HG03432 (cell line): ENCODE measurements around the gene ABCA2.
"Not testable (repeated sequence)": the region's sequence is repeated elsewhere in the genome, so short reads cannot be mapped to it uniquely, and the experiment has no call there.

Source experiments
- ATAC-seq: cut with Tn5 transposase; IDR thresholded peaks from one replicate; pipeline ENCODE4 v1.9.1; 2021; ENCODE audit warnings: mild to moderate bottlenecking, moderate library complexity; ENCODE audit not compliant: unreplicated experiment

The ABCA2 gene

DNA sequence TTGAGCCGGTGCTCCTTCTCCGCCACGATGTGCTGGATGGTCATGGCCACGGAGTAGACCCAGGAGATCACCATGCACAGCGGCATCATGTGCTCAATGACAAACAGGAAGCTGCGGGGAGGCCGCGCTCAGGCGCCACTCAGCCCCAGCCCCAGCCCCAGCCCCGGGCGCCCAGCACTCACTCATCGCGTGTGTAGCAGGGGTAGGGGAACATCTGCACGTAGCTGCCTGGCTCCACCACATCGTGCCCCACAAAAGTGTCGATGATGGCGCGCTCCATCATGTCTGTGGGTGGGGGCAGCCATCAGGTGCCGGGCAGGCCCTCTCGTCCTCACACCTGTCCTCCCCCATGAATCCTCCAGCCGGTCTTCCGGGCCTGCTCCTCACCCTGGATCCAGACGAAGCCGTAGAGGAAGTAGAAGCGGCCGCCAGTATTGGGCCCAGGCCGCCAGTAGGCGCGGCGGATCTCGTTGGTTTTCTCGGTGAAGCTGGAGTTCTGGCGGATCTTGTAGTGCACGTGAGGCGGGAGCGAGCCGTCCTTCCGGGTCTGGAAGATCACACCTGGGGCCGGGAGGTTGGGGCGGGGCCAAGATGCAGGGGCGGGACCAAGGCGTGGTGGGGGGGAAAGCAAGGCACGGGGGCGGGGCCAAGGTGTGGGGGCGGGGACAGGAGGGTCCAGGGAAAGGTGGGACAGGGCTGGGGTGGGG is 10.1 kb downstream of the ABCA2 start:
- ATAC-seq: no peak

- no peak for ATAC-seq
These were observed 11.0 kb downstream of the ABCA2 start for GRCh38 chr9:137017071-137017470.

DNA sequence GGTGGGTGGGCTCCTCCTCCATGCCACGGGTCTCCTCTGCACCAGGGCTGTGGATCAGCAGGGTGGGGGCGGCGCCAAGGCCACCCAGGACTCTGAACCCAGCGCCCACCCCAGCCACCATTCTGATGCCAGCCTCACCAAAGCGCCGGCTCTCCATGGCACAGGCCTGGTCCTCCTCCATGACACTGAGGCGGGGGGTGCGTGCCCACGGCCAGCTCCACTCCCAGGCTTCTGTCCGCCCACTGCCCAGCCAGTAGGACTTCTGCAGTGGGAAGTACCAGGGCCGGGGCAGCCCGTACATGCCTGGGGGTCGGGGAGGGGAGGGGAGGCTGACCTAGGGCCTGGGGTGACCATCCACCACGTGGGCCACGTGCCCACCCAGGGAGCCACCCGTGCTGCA is 11.6 kb downstream of the ABCA2 start:
- ATAC-seq: no peak

GRCh38 chr9:137015976-137016375 is 12.1 kb downstream of the ABCA2 start:
- no peak for ATAC-seq

- no peak for ATAC-seq
These were observed 12.5 kb downstream of the ABCA2 start for GRCh38 chr9:137015540-137015930.

DNA sequence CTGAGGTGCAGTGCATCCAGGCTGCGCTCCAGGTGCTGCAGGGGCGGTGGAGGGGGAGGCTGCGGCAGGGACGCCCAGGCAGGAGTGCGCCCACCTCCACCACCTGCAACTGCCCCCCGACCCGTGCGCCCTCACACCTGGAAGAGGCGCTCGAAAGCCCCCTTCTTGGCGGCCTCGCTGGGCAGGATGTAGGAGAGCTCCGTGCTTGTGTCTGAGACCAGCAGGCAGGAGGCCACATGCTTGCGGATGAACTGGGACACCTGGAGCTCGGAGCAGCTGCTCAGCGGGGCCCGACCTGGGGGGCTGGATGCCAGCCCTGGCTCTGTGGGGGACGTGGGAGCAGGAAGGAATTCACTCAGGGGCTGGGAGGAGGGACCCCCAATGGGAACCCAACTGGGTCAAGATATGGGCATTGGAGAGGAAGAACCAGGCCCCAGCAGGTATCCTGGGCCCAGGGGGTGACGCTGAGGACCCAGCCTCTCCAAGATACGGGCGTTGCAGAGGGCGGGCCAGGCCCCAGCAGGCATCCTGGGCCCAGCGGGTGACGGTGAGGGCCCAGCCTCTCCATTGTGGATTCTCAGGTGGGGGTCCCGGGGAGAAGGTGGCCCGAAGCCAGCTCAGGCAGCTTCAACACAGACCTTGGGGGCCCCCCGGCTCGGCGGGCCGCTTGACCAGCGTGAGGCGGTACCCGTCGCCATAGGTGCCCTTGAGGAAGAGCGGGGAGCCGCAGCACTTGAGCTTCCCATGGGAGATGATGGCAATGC is 13.1 kb downstream of the ABCA2 start:
- no peak for ATAC-seq

- no peak for ATAC-seq
These were observed 13.9 kb downstream of the ABCA2 start for GRCh38 chr9:137014166-137014565.

DNA sequence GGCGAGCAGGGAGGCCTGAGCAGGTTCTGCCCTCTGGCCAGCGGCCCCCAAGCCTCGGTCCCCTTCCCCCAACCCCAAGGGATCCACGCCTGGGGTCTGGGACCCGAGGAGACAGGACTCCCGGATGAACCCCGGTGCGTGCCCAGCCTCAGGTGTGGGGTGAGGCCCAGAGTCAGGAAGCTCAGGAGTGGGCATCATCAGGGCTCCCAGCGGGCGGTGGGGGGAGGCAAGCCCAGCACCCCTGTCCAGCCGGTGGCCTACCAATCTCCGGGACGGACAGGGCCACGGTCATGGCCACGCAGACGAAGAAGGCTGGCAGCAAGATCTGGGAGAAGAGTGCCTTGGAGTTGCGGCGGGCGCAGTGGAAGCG is 14.5 kb downstream of the ABCA2 start:
- ATAC-seq: no peak

- no peak for ATAC-seq
These were observed 15.1 kb downstream of the ABCA2 start for GRCh38 chr9:137012694-137013570.

DNA sequence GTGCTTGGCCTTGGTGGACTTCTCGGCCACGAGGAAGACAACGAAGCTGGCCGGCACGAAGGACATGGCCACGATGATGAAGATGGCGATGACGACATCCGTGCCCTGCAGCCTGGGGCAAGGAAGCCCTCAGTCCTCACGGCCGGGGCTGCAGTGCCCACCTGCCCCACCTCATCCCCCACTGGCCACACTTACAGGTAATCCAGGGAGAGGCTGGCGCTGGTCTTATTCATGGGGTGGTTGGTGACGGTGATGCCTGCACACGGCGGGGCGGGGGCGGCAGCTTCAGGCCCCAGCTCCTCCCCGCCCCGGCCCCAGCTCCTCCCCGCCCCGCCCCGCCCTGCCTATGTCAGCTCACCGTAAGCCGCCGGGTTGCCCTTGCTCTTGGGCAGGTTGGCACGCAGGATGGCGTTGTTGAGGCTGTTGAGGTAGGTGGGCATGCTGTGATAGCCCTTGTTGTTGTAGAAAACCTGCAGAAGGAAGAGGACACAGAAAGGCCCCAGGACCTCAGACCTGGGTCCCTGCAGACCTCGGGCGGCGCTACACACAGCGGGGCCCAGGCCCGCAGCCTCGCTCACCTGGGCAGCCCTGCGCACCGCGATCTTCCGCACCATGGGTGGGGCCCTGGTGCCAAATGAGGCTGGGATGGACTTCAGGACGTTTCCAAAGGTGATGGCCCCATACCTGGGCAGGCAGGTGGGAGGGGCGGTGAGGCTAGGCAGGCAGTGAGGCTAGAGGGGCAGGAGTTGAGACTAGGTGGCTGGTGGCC is 15.9 kb downstream of the ABCA2 start:
- no peak for ATAC-seq

- no peak for ATAC-seq
These were observed 16.9 kb downstream of the ABCA2 start for GRCh38 chr9:137011156-137011555.

- no peak for ATAC-seq
These were observed 17.9 kb downstream of the ABCA2 start for GRCh38 chr9:137009938-137010732.

GRCh38 chr9:137009217-137009616 is 18.8 kb downstream of the ABCA2 start:
- ATAC-seq: no peak

GRCh38 chr9:137008312-137008711 is 19.7 kb downstream of the ABCA2 start:
- no peak for ATAC-seq

DNA sequence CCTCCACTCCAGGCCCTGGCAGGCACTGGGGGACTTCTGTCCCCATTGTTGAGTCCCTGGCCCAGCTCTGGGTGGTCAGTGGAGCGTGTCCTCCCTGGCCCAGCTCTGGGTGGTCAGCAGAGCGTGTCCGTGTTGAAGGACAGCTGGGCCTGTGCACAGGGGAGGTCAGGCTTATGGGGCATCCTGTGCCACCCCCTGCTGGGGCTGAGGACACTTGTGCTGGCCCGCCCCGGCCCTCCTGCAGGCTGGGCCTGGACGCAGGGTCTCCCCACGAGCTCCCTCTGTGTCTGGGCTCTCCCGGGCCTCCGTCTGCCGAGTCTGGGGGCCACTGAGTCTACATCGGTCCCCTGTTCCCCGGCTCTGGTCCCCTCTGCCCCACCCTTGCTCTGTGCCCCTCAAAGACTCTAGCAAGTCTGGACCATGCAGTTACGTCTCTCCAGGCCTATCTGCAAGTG is 20.2 kb downstream of the ABCA2 start:
- no peak for ATAC-seq

DNA sequence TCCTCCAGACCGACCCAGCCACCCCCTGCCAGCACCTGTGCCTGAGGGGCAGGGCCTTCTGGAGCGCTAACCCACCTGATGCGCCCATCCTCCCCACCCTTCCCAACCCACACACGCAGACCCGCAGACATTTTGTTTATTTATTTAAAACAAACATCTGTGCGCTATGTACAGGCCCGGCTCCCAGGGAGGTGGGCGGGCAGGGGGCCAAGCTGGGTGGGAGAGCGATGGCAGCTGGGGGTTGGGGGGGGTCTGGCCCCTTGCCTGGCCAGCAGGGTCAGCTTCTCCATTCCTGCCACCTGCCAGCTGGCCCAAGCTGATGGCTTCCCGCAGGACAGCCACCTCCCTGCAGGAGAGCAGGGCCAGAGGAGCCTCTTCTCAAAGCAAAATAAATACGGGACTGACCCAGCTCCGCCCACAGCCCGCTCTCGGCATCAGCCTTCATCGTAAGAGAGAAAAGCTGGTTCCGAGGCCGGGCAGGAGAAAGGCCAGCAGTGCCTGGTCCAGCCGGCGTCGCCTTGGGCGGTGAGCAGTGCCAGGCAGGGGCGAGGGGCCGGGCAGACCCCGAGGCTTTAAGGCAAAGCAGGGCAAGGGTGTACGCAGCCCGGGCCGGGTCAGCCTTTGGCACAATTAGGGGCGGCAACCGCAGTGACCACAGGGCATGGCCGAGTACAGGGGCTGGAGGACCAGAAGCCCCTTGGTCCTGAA is 20.8 kb downstream of the ABCA2 start:
- no peak for ATAC-seq

- ATAC-seq: no peak
These were observed 21.7 kb downstream of the ABCA2 start for GRCh38 chr9:137006116-137007003.

GRCh38 chr9:137004285-137004684 is 23.8 kb downstream of the ABCA2 start:
- ATAC-seq: not testable (repeated sequence)
